ENCODE data around the gene UTP4. TPM values are rescaled to one million over a fixed set of nuclear protein-coding genes. Genes with fewer than 3 reads are reported as not detected.
A peak's percentile ranks its signal among the peaks of the same experiment; 100 is the strongest.

UTP4 gene
- polyA plus RNA-seq, 1 donor from 2014 or later: 18.5 TPM

DNA sequence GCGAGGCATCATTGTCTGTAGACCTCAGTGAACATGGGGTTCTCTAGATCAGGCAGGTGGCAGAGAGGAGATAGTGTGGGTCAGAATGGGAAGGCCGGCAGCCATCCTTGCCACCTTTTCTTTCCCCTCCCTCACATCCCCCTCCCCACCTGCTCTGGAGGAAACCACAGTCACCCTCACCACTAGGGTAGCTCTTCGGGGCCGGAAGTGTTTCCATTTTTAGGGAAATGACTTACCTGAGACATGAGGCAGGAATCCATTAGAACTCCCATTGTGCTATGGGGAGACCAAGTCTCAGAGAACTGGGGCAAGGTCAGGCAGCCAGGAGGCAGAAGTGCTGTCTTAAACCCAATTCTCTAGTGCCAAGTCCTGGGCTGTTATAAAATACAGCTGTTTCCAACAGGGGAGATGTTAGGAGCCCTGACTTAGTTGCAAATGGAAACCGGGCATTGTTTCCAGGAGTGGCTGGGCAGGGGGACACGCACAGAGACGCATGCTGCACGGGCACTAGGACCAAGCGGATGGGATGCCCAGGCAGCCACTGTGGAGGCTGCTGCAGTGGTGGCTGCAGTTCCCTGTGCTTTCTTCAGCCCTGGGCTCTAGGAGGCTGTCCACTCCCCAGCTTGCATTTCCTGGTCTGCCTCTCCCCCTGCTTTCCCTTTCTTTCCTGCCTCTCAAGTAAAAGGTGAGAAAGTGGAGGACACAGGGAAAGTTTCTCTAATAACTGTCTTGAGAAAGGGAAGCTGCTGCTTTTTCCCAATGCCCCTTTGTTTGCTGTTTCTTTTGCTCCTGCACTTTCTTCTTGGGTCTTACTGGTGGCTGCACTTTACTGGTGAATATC is 24.2 kb upstream of the UTP4 start:
- TF ChIP-seq MXI1 (conservative IDR thresholded peaks at IDR 0.05; ENCODE audit: poor library complexity, severe bottlenecking): peak; percentile 40
- no peak for TF ChIP-seq TAF1 (IDR thresholded peaks at IDR 0.05; ENCODE audit: low read depth)
- peak; percentile 37 for TF ChIP-seq RAD21 (conservative IDR thresholded peaks at IDR 0.05)
- peak; percentile 51 for TF ChIP-seq SMC3 (conservative IDR thresholded peaks at IDR 0.05; ENCODE audit: poor library complexity)
- TF ChIP-seq, protein P1, sequence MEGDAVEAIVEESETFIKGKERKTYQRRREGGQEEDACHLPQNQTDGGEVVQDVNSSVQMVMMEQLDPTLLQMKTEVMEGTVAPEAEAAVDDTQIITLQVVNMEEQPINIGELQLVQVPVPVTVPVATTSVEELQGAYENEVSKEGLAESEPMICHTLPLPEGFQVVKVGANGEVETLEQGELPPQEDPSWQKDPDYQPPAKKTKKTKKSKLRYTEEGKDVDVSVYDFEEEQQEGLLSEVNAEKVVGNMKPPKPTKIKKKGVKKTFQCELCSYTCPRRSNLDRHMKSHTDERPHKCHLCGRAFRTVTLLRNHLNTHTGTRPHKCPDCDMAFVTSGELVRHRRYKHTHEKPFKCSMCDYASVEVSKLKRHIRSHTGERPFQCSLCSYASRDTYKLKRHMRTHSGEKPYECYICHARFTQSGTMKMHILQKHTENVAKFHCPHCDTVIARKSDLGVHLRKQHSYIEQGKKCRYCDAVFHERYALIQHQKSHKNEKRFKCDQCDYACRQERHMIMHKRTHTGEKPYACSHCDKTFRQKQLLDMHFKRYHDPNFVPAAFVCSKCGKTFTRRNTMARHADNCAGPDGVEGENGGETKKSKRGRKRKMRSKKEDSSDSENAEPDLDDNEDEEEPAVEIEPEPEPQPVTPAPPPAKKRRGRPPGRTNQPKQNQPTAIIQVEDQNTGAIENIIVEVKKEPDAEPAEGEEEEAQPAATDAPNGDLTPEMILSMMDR (IDR thresholded peaks at IDR 0.05; ENCODE audit: poor library complexity, severe bottlenecking): peak; percentile 37
- peak overlapping the region; percentile 85 for H3K9ac ChIP-seq (ENCODE audit: low read length)

DNA sequence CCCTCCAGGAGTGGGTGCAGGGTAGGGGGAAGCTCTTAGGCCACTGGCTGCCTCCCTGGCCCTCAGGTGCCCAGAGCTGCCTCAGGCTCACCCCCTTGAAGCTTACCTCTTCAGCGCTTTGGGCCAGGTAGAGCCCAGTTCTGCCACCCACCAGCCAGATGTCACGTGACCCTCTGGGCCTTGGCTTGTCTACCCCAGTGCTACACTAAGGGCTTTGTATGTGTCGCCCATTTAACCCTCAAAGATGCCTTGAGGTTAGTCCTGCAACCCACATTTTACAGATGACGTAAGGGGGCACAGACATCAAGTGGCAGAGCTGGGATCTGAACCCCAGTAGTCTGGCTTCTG is 23.6 kb upstream of the UTP4 start:
- H3K79me2 ChIP-seq (replicated peaks; ENCODE audit: insufficient read depth, low read length): peaks cover 45% of the 10 kb centered on the region
- no peaks in the 10 kb centered on the region for H3K9me2 ChIP-seq (ENCODE audit: insufficient read depth, low read length)
- H3K36me3 ChIP-seq (ENCODE audit: insufficient read depth, low read length): peaks cover 9% of the 10 kb centered on the region
- no peaks in the 10 kb centered on the region for H4K20me1 ChIP-seq (ENCODE audit: insufficient read depth)
- no peaks in the 10 kb centered on the region for H3K9me3 ChIP-seq (ENCODE audit: low read length)
- peak overlapping the region; percentile 81 for H3K4me2 ChIP-seq (ENCODE audit: low read length)
- no peaks in the 10 kb centered on the region for H3K27me3 ChIP-seq (ENCODE audit: insufficient read depth, low read depth, low read length)
- peak overlapping the region; percentile 85 for H3K9ac ChIP-seq (ENCODE audit: low read length)
- no peak overlapping the region for H2AFZ ChIP-seq (ENCODE audit: low read depth, low read length)
- peak overlapping the region; percentile 97 for H3K4me3 ChIP-seq (ENCODE audit: low read length)
- TF ChIP-seq TAF1 (IDR thresholded peaks at IDR 0.05; ENCODE audit: low read depth): no peak
- TF ChIP-seq, protein P2, sequence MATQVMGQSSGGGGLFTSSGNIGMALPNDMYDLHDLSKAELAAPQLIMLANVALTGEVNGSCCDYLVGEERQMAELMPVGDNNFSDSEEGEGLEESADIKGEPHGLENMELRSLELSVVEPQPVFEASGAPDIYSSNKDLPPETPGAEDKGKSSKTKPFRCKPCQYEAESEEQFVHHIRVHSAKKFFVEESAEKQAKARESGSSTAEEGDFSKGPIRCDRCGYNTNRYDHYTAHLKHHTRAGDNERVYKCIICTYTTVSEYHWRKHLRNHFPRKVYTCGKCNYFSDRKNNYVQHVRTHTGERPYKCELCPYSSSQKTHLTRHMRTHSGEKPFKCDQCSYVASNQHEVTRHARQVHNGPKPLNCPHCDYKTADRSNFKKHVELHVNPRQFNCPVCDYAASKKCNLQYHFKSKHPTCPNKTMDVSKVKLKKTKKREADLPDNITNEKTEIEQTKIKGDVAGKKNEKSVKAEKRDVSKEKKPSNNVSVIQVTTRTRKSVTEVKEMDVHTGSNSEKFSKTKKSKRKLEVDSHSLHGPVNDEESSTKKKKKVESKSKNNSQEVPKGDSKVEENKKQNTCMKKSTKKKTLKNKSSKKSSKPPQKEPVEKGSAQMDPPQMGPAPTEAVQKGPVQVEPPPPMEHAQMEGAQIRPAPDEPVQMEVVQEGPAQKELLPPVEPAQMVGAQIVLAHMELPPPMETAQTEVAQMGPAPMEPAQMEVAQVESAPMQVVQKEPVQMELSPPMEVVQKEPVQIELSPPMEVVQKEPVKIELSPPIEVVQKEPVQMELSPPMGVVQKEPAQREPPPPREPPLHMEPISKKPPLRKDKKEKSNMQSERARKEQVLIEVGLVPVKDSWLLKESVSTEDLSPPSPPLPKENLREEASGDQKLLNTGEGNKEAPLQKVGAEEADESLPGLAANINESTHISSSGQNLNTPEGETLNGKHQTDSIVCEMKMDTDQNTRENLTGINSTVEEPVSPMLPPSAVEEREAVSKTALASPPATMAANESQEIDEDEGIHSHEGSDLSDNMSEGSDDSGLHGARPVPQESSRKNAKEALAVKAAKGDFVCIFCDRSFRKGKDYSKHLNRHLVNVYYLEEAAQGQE (IDR thresholded peaks at IDR 0.05; ENCODE audit: borderline replicate concordance): no peak
- TF ChIP-seq SMC3 (conservative IDR thresholded peaks at IDR 0.05; ENCODE audit: poor library complexity): no peak
- no peak for TF ChIP-seq EP300 (conservative IDR thresholded peaks at IDR 0.05; ENCODE audit: poor library complexity, severe bottlenecking)
- no peak for TF ChIP-seq EZH2 (IDR thresholded peaks at IDR 0.05; ENCODE audit: borderline replicate concordance, insufficient read depth, low read length, poor library complexity, severe bottlenecking)
- no peak for TF ChIP-seq POLR2AphosphoS5 (IDR thresholded peaks at IDR 0.05)
- TF ChIP-seq MXI1 (conservative IDR thresholded peaks at IDR 0.05; ENCODE audit: poor library complexity, severe bottlenecking): no peak
- TF ChIP-seq, protein P1 (IDR thresholded peaks at IDR 0.05; ENCODE audit: poor library complexity, severe bottlenecking): no peak
- no peak for TF ChIP-seq RAD21 (conservative IDR thresholded peaks at IDR 0.05)
- H3K27ac ChIP-seq (ENCODE audit: low read length): peak overlapping the region; percentile 73
- H3F3A ChIP-seq (ENCODE audit: insufficient read depth, low read length, poor library complexity, severe bottlenecking): peaks cover 3% of the 10 kb centered on the region

More for the DNA sequence above, 24.2 kb upstream of the UTP4 start:
- Histone ChIP-seq H3K9me2 (ENCODE audit: insufficient read depth, low read length) (no peaks in the 10 kb centered on the region), H3K9me3 (ENCODE audit: low read length) (no peaks in the 10 kb centered on the region), H3K36me3 (ENCODE audit: insufficient read depth, low read length) (peaks cover 9% of the 10 kb centered on the region), H3K27me3 (ENCODE audit: insufficient read depth, low read depth, low read length) (no peaks in the 10 kb centered on the region), H3K4me3 (ENCODE audit: low read length) (peak overlapping the region; percentile 97), H3K27ac (ENCODE audit: low read length) (peak overlapping the region; percentile 73), H3K79me2 (replicated peaks; ENCODE audit: insufficient read depth, low read length) (peaks cover 45% of the 10 kb centered on the region), H3K4me2 (ENCODE audit: low read length) (peak overlapping the region; percentile 81), H2AFZ (ENCODE audit: low read depth, low read length) (no peak overlapping the region), H4K20me1 (ENCODE audit: insufficient read depth) (no peaks in the 10 kb centered on the region), H3F3A (ENCODE audit: insufficient read depth, low read length, poor library complexity, severe bottlenecking) (peaks cover 3% of the 10 kb centered on the region)
